Left colon (tissue), 2 donors: Measurements from ENCODE around the gene TMSB4X. TPM values are rescaled to one million over a fixed set of nuclear protein-coding genes. Genes with fewer than 3 reads are reported as not detected.
A peak's percentile ranks its signal among the peaks of the same experiment; 100 is the strongest.
"Not testable (repeated sequence)": the region's sequence is repeated elsewhere in the genome, so short reads cannot be mapped to it uniquely, and the experiment has no call there.

Source experiments
- ATAC-seq: fragments of 200-7000 bp; cut with Tn5 transposase; one replicate; pipeline ENCODE4 v1.9.1; 2020; ENCODE audit warnings: mild to moderate bottlenecking, moderate library complexity
- DNase-seq, 2 donors: peaks; one replicate each; pipeline ENCODE4 v3.0.0-alpha.2; 2020
- intact Hi-C, 2 donors: fragments of 100-400 bp; cut with DNase I in 1 of 2; cut with micrococcal nuclease in 1 of 2; formaldehyde crosslinking; loops; one replicate each; pipeline versions ENCODE4 v1.11.2 to v1.14.0; 2022; cut with DNase I, micrococcal nuclease
- total RNA-seq, 2 donors: library from RNA; stranded (reverse); fragmentation: NEBNext Ultra II Directional; extraction: Animal tissue kit (Norgen Biotek cat#: 25700); gene quantifications; one replicate each; pipeline ENCODE4 v1.2.1, GENCODE V29; 2021
- donor health status: DM: no; HTN: no; CAD: no.
- donor health status: DM: yes; HTN: yes; CAD: no.

TMSB4X gene
- total RNA-seq, 2 donors from 2014 or later, result 4,840 to 5,007 TPM

DNA sequence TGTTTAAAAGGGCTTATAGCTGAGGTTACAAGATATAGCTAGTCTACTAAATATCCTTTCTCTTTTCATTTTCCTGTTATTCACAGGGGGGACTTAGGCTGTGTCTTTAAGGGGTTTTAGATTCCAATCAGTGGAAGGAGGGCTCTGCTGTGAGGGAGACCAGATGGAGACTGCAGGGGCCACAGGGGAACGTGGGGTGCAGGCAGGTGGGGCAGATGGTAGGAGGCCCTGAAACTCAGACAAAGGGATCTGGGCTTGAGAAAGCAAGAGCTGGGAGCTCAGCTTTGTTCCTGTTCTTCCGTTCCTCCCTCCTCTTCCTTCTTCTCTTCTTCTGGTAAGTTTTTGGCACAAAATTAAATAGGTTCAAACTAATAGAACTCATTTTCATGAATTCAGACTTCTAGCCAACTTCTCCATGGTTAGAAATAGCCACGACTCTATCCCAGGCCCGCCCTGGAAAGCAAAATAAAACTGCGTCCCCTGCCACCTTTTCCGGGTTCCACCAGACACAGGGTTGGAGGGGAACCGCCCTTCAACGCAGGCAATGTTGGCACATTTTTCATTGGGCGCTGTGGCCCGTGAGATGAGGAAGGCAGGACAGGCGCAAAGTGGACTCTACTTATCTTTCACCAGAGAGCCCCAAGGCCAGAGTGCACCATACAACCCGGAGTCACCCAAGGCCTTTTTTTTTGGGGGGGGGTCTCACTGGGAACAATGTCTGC lies 3.5 kb upstream of the TMSB4X start:
- ATAC-seq, result no peak
- intact Hi-C loops, result loop anchor here in 1 of 2 donors (10.0 kb wide), 1 partner anchor 513 kb away; no protein-coding TSS in a partner anchor
- peak in 1 of 2 donors; percentile 48 for DNase-seq

DNA sequence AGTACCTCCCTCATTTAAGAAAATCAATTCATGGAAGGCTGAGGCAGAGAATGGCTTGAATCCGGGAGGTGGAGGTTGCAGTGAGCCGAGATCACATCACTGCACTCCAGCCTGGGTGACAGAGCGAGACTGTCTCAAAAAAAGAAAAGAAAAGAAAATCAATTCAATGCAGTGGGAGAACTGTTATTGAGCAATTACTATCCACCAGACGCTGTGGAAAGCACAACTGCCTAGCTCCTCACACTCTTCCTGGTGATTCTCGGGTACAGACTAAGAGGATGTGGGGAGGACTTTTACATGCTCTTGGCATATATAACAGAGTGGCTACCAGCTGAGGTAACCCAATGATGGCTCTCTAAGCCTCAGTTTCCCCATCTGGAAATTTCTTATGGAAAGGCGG lies 2.7 kb upstream of the TMSB4X start:
- ATAC-seq (no peak), DNase-seq (no peak)
- intact Hi-C loops, result loop anchor here in 1 of 2 donors (10.0 kb wide), 1 partner anchor 513 kb away; no protein-coding TSS in a partner anchor

DNA sequence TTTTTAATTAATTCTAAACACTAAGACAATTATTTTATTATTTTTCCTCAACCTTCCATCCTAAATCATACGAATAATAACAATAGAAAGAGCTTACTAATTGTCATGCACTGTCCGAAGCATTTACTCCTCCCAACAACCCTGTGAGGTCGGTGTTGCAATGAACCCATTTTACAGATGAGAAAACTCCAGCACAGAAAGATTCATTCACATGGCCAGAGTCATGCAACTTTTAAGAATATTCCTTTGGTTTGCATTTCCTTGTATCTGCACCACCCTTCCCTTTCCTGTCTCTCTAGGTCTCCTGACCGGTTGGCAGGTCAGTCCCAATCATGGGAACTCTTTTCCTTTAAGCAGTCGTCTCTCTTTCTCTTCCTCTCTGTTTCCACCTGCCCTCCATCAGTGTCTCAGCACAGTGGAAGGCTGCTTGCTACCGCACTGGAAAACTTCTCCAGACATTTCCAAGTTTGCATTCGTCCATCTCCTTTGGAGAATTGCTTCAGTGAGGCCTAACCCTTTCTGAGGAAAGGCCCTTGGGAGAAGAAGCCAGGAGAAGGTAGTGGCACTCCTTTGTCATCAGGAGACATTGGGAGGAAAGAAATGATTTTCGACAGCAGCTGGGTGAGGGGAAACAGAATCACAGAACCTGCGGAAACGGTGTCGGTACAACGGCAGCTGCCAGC lies 1.9 kb upstream of the TMSB4X start:
- intact Hi-C loops, result loop anchor here in 1 of 2 donors (10.0 kb wide), 1 partner anchor 512 kb away; no protein-coding TSS in a partner anchor
- ATAC-seq (no peak), DNase-seq (no peak)

DNA sequence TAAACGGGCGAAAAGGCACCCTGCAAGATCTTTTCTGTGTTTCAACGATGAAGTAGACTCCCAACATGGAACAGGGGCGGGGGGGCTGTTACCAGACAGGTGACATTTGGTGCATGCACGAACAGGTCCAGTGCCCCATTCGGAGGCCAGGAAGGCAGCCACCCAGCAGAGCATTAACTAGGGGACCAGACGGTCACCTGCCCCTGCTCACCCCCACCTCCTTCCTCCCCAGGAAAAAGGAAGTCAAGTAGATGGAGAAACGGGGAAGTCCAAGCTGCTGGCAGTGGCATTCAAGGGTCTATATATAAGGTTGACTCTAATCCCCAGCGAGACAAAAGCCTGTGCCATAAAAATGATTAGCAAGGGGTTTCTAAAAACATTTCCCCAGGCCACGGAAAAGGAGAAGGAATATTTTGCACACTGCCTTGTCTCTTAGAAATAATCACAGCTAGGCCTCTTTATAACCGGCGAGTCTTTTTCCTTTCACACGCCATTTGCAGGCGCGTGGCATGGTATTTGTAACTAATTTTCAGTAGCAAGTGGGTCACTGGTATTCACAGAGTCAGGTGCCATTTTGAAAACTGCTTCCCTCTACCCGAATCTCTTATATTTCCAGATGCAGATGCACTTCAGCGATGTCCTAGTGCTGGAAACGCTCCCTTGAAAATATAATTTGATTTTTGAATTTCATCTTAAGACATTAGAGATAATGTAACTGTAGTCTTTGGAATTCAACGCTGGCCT lies 1.2 kb upstream of the TMSB4X start:
- intact Hi-C loops, result loop anchor here in 1 of 2 donors (10.0 kb wide), 1 partner anchor 511 kb away; no protein-coding TSS in a partner anchor
- DNase-seq, result no peak
- ATAC-seq, result no peak

DNA sequence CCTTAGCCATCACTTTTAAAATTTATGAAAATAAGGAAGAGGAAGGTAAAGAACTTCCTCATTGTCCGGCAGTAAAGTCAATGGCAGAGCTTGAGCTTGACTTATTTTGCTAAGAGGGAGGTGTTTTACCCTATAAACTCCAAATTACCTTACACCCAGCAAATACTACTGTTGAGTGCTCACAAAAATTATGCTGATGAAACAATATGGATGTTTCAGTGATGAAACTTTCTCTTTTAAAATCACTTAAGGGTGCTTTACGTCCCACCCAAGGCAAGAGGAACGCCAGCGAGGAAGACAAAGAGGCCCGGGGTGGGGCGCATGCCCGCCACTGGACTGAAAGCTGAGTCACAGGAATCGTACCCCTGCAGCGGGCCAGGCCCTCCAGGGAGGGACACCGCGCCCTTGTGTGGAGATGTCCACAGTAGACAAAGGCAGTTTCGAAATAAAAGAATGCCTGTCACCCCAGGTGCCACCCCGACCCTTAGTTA lies 560 bp upstream of the TMSB4X start:
- intact Hi-C loops, result loop anchor here in 1 of 2 donors (10.0 kb wide), 1 partner anchor 510 kb away; no protein-coding TSS in a partner anchor
- peak; percentile 67 to 69 for DNase-seq
- ATAC-seq, result peak; percentile 60

DNA sequence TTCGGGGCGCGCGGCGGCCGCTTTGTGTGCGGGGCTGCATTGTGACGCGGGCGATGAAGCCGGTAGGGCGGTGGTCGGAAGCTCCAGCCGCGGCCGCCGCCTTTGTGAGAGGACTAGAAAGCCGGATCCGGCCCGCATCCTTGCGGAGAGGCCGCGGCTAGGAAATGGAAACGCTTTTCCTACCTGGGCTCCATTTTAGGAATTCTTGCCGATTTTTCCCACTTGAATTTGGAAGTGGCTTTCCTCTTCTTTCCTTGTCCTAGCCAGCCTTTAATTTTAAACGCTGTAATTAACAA lies 708 bp downstream of the TMSB4X start:
- intact Hi-C loops, result loop anchor here in 1 of 2 donors (10.0 kb wide), 1 partner anchor 509 kb away; no protein-coding TSS in a partner anchor
- DNase-seq, result no peak
- peak; percentile 26 for ATAC-seq

DNA sequence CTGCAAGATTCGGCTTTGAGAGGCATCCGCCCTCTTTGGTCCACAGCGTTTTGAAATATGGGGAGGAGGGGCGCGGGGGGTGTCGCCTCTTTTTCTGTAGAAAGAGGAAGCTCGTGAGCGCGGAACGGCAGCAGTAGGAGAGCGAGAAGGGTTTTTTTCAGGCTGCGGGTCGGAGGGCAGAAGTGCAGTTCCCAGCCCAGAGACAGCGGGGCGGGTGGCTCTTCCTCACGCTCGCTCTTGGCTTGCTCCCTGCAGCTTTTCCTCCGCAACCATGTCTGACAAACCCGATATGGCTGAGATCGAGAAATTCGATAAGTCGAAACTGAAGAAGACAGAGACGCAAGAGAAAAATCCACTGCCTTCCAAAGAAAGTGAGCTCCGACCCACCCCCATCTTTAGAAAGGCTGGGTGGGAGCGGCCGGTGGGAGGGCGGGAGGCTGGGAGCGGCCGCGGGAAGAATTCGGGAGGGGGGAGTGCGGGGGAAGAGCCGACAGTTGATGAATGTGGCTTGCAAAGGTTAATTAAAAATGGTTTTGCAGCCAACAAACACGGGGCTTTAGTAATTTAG lies 1.2 kb downstream of the TMSB4X start:
- ATAC-seq (peak; percentile 31), DNase-seq (no peak)
- intact Hi-C loops, result loop anchor here in 1 of 2 donors (10.0 kb wide), 1 partner anchor 509 kb away; no protein-coding TSS in a partner anchor

DNA sequence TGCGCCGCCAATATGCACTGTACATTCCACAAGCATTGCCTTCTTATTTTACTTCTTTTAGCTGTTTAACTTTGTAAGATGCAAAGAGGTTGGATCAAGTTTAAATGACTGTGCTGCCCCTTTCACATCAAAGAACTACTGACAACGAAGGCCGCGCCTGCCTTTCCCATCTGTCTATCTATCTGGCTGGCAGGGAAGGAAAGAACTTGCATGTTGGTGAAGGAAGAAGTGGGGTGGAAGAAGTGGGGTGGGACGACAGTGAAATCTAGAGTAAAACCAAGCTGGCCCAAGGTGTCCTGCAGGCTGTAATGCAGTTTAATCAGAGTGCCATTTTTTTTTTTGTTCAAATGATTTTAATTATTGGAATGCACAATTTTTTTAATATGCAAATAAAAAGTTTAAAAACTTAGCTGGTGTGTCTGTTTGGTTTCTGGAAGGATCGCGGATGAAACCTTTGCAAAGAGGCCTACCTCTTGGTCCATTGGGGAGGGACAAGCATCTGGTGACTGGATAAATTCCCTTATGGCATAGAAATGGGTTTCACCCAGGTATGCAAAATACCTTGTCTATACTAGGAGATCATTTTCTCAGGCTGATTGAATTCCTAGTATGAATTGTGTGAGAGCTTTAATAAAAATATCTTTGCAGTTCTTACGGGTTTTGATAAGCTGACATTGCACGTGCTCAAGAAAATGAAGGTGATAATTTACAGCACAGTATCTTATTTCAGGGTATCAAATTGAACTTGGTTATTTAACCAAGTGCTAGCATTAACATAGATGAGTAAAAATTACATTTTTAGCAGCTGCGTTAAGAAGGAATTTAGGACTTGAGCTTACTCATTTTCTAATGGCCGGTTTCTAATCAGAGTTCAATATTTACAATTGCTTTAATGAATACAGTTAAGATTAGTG lies 2.2 kb downstream of the TMSB4X start:
- DNase-seq, ATAC-seq: not testable (repeated sequence)
- intact Hi-C loops, result loop anchor here in 1 of 2 donors (10.0 kb wide), 1 partner anchor 508 kb away; no protein-coding TSS in a partner anchor

DNA sequence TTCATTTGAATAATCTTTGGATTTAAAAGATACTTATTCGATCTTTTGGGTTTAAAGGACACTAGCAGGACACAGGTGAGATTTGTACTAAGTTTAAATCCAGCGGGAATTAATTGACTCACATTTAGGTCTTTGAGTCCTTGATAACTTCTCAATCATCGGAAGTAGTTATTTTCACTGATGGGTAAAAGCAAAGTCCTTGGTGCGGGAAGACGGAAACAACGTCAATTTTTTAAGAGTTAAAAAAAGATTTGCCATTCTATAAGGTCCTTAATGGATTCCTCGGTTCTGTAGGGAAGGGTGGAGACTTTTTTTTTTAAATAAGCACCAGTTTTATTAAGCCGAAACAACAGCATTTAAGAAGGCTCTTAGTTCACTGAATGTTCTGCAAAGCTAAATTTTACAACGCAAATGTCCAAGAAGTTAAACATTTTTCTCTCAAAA lies 2.9 kb downstream of the TMSB4X start:
- ATAC-seq, result no peak
- no peak for DNase-seq
- intact Hi-C loops, result loop anchor here in 1 of 2 donors (10.0 kb wide), 1 partner anchor 507 kb away; no protein-coding TSS in a partner anchor

DNA sequence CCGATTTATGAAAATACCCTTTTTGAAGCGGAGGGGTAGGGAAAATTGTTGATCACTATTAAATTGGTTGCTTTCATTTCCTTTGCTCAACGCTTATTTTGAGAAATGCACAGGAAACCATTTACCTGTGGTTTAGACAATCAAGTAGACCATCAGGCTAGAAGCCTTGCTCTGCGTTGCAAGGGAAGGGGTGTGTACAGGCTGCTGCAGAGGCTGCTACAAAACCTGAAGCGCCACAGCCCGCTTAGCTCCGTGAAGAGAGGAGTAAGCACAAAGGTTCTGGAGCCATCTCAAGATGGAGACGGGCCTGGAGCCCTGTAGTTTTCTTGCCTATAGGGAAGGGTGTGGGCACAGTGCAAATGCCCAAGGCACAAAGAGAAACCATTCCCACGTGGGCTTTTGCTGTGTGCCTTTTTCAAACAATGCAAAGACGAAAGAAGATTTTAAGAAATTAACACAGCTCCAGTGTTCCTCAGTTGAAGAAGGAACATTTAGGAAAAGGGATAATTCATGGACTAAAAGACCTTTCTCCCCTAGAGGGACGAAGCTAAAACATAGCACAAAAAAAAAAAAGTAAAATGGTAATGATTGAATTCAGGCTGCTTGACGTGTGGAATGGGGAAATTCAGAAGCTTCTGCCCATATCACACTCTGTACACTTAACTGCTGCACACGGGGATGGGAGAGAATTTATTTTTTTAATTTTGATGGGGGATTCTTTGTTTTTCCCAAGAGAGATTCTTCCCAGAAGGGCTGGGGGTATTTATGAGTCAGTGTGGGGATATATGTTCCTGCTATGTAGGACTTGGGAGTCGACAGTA lies 3.5 kb downstream of the TMSB4X start:
- intact Hi-C loops, result loop anchor here in 1 of 2 donors (10.0 kb wide), 1 partner anchor 506 kb away; no protein-coding TSS in a partner anchor
- DNase-seq, result peak; percentile 69 to 72
- peak; percentile 37 for ATAC-seq

DNA sequence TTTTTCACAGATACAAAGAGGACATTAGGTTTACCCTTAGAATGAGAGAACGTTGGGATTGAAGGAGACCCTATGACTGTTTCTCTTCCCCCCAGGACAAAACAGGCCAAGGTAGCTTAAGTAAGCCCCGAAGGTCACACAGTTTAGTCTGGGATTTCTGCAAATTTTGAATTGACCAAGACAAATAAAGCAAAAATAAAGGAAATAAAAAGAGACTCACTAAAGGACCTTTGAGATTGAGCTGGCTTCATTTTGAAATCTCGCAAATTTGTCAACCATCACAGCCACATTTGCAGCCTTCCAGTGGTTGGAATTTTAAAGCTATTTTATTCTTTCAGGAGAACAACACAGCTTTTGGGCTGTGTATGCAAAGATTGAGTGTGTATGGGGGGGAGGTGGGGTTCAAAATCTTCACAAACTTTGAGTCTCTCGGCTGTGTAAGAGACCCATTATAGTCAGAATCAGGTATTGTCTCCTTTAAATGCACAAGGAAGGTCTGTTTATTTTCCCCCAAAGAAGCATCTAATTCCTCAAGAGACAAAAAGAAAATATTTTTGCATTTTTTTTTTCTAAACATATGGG lies 4.2 kb downstream of the TMSB4X start:
- no peak for DNase-seq
- intact Hi-C loops, result loop anchor here in 1 of 2 donors (10.0 kb wide), 1 partner anchor 506 kb away; no protein-coding TSS in a partner anchor
- no peak for ATAC-seq

DNA sequence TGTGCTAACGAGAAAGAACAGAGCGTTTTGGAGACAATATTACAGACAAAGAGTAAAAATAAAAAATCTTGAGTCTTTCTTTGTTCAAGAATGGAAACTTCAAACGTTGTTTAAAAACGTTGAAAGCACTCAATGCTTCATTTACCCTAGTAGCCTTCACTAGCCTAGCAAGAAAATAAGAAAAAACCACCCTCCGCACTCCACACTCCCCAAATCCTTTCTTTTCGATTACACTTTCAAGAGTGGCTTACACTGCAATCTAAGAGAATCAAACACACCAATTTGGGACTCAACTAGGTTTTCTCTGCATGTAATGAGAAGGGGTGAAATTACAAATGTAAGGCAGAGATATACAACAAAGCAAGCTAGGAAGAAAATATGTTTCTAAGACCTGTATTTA lies 4.7 kb downstream of the TMSB4X start:
- no peak for DNase-seq
- ATAC-seq, result no peak
- intact Hi-C loops, result loop anchor here in 1 of 2 donors (10.0 kb wide), 1 partner anchor 505 kb away; no protein-coding TSS in a partner anchor

DNA sequence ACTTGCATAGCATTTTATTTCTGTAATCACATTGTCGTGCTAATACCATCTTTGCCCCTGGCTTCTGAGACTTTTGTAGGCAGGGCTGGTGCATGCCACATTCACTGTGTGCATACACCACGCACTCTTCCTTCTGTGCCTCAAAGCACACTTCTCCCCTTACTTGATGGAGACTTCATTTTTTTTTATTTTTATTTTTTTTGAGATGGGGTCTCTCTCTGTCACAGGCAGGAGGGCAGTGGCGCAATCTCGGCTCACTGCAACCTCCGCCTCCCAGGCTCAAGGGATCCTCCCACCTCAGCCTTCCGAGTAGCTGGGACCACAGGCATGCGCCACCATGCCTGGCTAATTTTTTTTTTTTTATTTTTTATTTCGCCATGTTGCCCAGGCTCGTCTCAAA lies 5.1 kb downstream of the TMSB4X start:
- ATAC-seq, DNase-seq, intact Hi-C loops: not testable (repeated sequence)

DNA sequence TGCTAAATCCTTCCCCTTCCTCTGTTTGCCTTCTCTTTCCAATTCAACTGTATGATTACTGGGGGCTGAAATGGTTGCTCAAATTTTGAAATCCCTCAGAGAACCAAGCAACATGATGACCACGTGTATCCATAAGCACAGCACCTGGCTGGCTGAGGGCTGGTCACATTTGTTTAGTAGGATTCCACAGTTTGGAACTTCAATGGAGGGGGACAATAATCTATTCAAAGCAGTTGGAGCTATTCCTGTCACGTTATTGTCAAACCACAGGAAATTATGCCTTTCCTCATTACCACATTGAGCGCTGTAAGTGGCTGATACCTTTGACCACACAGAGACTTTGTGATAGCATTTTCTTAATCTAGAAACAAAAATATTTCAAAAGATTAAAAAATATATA lies 7.0 kb downstream of the TMSB4X start:
- no peak for DNase-seq
- intact Hi-C loops, result no loop called here
- ATAC-seq, result no peak

DNA sequence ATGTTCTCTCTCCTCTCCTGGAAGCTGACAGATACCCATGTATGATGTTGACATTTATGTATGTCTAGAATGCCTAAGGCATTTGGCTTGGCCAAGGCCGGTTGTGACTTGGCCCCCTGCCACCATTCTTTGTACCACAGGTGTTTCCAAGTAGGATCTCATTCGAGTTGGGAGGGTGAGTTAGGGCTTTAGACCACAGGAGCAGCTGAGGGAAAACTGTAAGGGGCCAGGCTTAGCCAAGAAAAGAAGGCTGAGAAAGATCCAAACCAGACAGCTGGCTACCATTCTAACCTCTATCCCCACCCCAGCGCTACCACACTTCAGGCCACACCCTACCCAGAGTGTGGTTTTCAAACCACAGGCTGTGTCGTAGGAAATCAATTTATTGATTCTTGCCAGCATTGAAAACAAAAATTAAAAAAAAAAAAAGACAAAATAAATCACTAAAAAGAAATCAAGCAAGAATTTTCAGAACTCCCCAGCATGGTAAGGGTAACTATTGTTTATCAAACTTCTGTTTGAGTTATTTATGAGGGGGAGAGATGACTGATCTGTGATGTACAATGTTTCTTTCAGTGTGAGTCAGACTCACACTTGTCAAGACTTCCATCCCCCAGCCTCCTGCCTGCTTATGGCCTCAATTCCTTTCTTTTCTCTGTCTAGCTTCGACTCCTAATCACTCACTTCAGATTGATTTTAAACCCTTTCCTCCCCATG lies 9.9 kb downstream of the TMSB4X start:
- intact Hi-C loops, result no loop called here
- ATAC-seq, result peak; percentile 35
- DNase-seq, result peak in 1 of 2 donors; percentile 75

DNA sequence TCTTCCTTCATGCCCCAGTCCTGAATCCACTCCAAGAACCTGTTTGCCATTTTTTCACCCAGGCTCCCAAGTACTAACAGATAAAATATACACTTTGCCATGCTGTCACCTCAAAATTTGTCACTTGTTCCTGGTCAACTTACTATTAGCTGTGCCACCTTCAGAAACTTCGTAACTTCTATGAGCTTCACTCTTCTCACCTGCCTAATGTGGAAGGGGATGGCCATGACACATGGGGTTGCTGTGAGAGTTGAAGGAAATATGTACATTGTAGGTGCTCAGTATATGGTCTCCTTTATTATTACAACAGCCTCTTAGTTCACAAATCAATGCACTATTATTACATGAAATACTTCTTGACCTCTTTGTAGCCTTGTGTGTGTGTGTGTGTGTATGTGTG lies 10.4 kb downstream of the TMSB4X start:
- intact Hi-C loops, result no loop called here
- no peak for ATAC-seq

More for the DNA sequence above, 10.4 kb downstream of the TMSB4X start:
- DNase-seq, result no peak
